Right renal cortex interstitium (tissue), 3 donors: ENCODE results near the gene AGBL1. TPM values are rescaled to one million over a fixed set of nuclear protein-coding genes. Genes with fewer than 3 reads are reported as not detected.

Experiments
- DNase-seq, 3 donors: peaks; one replicate each; pipeline ENCODE4 v3.0.0-alpha.2; 2013; ENCODE audit warnings: low read depth in 3 of 3, low spot score in 2 of 3
- polyA plus RNA-seq, 3 donors: library from polyadenylated mRNA; unstranded; fragments of 120-200 nt; gene quantifications; one replicate each; pipeline ENCODE4 v1.2.1, GENCODE V29; 2013; ENCODE audit not compliant: insufficient read length in 3 of 3

The AGBL1 gene
- polyA plus RNA-seq, 3 donors = 0.08 to 0.10 (median 0.08) TPM

DNA sequence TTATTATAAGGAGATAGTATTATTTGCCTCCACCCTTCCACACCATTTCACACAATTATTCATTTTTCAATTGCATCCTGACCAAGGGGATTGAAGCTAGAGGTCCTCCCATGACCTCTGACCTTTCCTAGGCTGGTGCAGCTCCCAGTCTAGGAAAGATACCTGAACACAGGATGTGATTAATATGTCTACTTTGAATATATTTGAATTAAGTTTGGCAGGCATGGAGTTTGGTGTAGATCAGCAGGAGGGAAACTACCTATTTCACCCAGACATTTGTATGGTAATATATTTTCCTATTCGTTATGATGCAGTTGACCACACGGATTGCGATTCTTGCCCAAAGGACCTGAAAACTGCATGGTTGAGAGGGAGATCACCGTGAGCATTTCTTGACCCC, 596.3 kb downstream of the AGBL1 start:
- DNase-seq = no peak

DNA sequence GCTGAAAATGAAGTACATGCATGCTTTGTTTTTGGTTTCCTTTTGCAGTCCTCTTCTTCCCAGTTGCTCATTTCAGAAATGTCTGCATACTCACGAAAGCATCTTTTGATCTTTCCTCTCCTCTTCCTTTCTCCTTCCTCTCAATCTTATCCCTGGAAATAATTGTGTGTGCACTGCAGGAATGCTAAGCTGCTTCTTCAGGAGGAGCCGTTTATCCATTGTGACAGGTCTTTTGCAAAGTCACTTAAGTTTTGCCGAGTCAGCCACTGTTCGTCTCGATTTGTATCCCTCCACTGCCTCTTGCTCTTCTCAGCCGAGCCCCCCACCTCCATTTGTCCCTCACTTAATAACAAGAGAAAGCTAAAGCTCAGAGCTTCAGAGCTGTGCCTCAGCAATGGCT, 597.6 kb downstream of the AGBL1 start:
- DNase-seq = no peak

DNA sequence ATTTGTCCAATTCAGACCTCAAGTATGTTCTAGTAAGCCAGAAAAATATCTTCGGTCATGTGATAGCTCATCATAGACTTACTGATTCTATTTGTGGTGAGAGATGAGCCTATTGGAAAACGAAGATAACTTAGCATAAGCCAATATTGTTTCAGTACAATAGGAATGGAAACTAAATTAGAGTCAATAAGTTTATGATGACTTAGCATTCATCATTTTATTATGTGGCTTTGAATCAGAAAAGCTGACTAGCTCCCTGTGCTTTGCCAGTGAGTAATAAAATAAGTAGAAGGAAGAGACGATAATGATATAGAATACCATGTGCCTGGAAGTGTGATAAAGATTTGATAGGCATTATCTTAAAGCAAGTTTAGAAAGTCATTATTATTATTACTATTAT, 605.6 kb downstream of the AGBL1 start:
- DNase-seq = no peak

DNA sequence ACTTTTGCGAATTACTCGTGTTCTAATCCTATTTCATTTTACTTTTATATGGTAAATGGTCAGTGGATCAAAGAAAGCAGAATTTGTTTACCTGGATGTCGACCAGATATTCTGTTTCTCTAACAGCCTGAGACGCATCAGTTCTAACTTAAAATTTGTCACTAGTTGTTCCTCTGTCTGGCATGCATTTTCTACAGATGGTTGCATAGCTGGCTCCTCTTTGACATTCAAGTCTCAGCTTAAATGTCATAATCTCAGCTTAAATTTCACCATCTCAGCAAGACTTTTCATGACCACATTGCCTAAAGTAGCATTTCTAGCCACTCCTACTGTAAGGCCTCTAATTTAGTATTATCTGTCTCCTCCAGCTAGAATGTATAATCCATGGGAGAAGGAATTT, 609.3 kb downstream of the AGBL1 start:
- DNase-seq = no peak

DNA sequence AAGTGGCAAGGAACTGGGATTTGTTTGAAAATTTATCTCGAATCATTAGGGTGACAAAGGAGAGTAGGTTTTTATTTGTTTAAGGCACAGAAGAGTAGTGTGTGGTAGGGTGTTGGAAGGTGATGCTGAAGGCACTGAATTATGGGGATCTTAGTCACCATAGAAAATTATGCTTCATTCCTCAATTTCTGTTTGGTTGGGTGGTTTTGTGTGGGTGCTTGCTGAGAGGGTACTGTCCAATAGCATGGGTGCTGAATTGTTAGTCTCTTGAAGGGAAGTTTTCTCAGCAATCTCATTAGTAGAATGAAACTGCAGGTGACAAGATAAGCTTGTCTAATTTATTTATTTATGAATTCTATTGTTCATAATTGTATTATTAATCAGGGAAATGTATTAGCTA, 610.9 kb downstream of the AGBL1 start:
- DNase-seq = peak; percentile 4 to 27 (median 6)

DNA sequence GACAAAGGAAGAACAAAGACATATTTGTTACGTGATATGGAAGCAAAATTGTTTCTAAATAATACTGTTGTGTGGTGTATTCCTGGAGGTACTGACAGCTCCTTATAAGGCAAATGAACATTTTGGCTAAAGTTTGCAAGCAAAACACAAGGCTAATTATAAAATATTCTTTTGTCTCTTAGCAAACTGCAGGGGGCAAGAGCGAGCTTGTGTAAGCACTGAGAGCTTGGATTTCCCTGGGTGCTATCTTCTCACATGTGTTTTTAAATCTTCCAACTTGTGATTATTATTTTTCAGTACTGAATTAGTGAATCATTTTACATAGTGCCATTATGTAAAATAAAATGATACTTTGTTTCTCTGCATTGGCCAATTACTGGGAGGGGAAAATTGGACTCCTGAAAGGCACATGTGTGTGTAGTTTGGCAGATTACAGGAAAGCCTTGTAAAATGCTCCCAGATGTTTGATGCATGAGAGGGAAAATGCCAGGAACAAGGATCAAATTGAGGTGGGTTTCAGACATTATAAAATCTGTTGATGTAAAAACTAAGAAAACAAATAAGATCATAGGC, 611.5 kb downstream of the AGBL1 start:
- no peak for DNase-seq

DNA sequence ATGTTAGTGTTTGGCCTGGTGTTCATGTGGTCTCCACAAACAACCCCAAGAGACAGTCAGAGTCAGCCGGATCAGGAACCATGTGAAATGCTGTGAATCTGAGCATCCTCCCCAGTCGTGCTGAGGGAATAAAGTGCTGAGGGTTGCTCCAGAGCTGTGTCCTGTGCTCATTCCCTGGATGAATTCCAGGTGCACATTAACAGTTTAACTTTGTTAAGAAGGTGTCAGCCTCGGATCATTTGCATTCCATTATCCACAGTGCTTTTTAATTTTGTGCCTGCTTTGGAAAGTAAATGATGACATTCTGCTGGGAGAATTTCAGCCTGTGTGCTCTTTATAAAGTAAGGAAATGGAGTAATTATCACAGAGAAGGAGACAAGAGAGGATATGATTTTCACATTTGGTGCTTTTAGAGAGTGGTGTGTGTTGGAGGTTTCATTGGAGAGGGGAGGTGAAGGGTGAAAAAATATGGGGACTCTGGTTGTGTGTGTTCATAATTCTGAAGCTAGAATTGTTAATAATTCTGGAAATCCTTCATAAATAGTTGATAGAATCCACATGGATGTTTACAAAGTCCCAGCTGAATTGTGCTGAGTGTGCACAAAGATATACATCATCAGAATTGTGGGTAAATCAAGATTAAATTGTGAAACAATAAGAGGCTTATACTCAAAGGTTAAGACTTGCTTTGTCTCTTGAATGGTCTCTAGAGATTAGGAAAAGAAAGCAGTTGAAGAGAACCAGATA, 621.4 kb downstream of the AGBL1 start:
- DNase-seq = no peak

DNA sequence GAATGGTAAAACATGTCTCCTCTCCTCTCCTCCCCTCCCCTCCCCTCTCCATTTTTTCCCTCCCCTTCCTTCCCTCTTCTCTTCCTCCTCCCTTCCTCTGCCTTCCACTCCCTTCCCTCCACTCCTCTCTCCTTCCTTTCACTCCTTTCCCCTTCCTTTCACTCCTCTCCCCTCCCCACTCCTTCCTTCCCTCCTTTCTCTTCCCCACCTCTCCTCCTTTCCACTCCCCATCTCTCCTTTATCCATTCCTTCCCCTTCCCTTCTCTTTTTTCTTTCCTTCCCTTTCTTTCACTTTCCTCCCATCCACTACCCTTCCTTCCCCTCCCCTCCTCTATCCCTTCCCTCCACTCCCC, 621.9 kb downstream of the AGBL1 start:
- DNase-seq = no peak

DNA sequence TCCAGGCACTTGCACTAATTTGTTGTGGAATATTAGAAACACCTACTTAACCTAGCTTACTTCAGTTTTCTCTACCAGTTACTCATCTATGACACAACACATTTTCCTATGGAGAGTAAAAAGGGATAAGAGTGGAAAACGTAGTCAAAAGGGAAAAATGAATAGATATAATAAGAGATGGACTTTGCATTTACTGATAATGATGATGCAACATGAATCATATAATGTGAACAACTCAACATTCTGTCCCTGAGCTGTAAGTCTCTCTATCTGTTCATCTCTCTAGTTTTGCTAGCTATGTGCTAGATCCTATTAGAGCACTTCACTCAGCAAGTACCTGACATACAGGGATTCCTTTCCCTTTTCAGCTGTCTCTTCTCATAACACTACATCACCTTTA, 627.1 kb downstream of the AGBL1 start:
- DNase-seq = no peak

DNA sequence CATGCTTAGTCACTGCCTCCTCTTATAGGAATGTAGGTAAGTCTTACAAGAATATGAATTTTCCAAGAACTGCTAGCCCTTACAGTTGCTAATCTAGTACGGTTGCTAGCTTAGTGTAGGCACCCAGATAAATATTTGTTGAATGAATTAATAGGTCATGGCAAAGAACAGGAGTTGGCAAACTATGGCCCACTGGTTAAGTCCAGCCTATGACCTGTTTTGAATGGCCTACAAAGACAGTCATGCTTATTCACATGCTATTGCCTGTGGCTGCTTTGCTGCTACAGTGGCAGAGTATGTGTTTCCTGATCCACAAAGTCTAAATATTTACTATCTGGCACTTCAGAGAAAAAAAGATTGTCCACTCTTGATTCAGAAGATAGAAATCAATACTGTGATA, 631.8 kb downstream of the AGBL1 start:
- DNase-seq = no peak

DNA sequence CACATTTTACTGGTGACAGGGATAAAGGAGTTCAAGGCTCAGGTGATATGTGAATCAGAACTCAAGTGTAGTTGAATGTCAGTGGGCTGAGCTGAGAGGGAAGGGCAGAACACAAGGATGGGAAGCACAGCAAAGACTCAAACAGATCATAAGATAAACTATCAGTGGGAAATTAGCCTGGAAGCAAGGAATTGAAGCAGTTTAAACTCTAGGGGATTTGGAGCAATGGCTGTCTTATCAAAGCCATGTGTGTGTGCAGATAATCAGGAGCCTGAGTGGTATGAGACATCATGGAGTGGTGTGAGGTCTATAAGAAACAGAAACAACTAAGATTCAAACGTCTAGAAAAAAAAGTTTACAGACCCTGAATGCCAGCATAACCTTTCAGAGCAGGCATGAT, 634.6 kb downstream of the AGBL1 start:
- no peak for DNase-seq

DNA sequence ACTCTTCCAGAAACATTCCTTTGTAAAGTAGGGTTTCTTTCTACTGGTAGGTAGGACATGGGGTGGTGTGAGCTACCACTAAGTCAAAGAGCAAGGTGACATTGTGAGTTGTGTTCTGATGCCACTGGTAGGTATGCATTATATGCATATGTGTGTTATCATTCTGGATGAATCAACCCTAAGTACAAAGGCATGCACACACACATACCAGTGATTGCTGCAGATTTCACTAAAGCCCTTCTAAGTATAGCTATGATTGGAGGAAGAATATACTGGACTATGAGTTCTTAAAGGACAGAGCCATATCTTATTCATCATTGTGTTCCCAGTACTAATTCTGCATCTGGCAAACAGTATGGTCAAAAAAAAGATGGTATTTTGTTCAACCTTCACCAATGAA, 646.0 kb downstream of the AGBL1 start:
- DNase-seq = no peak

DNA sequence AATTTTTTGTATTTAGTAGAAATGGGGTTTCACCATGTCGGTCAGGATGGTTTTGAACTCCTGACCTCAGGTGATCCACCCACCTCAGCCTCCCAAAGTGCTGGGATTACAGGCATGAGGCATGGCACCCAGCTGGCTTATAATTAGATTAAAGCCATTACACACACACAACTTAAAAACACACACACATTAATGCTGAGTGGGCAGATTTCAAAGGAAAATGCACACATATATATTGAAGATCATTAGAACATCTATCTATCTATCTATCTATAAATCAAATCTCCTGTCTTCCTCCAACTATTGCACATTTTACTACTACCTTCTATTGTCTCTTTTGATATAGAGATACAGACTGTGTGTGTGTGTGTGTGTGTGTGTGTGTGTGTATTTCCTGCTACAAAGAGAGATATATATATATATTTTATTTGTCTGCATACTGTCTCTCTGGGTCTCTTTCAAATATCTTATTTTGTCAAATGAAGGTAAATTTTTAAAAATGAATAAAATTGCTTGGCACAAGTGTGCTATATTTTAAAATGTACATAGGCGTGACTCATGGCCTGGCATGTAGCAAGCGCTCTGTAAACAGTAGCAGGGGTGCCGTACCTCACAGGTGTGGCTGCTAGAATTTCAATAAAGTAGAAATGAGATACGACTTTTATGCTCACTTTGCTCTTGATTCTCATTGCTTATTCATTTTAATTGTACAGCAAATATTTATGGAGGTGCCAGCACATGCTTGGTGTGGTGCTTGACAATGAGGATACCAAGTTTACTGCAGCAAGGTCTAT, 655.8 kb downstream of the AGBL1 start:
- no peak for DNase-seq

DNA sequence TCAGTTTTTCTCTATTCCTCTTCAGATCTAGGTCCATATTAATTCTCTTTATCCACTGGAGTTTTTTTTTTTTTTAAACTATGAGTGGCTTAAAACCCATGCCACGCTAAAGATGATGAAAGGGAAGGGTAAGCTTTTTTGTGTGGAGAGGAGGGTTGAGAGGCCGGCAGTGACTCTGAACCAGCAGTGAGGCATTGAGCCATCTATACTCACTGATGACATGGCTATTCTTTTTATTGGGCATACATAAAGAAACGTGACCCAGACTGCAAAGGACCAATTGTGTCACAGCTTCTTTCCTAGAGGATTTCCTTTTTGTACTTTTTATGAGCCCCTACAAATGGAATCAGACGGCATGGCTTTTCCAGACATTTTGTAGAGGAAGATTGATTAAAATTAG, 662.2 kb downstream of the AGBL1 start:
- no peak for DNase-seq

DNA sequence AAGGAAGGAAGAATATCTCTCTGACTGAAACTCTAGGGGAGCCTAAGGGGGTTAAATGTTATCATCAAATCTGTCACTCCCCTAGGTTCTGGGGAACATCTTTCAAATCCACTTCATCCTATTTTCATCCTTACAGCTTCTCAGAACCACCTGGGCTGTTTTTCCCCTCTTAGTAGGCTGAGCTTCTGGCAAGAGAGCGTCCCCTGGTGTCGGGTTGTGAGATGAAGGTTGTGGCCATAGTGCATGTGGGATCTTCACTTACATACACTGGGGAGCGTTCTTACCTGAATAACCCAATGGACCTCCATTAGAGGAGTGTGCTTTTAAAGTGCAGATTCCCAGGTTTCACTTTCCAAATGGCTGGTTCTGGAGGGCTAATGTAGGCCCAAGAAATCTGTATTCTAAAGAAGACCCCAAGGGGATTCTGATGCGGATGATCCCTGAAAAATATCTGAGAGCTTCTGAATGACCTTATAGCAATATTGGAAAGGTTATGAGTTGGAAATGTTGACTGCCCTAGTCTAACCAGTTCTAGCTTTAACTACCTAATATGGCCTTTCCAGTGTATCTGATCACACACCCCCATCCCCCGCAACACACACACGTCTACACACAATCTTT, 663.7 kb downstream of the AGBL1 start:
- DNase-seq = no peak

DNA sequence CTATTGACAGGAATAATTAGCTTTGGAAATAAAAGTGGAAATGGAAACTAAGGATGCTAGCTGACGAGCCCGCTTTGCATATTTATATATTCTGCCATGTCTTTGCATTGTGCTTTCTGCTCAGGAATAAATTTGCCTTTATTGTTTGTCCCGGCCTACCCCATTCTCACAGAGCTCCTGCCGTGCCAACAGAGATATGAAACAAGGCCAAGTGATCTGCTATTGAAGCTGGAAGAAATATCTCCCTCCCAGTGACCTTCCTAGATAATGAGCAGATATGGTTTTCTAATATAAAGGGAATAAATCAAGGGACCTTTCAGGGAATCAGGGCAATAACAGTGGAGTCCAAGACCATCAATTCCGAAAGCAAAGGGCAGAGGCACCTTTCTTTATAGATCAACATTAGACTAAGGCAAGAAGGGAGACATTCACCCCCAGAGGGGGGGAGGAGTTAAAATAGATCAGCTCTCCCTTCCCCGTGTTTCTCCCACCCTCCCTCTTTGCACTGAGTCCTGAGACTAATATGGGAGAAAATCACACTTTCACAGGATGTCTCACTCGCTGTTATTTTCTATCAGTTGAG, 664.6 kb downstream of the AGBL1 start:
- no peak for DNase-seq

DNA sequence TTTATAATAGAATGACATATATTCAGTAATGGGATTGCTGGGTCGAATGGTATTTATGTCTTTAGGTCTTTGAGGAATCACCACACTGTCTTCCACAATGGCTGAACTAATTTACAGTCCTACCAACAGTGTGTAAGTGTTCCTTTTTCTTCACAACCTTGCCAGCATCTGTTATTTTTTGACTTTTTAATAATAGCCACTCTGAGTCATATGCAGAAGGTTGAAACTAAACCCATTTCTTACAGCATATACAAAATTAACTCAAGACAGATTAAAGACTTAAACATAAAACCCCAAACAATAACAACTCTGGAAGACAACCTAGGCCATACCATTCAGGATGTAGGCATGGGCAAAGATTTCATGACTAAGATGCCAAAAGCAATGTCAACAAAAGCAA, 671.4 kb downstream of the AGBL1 start:
- no peak for DNase-seq

DNA sequence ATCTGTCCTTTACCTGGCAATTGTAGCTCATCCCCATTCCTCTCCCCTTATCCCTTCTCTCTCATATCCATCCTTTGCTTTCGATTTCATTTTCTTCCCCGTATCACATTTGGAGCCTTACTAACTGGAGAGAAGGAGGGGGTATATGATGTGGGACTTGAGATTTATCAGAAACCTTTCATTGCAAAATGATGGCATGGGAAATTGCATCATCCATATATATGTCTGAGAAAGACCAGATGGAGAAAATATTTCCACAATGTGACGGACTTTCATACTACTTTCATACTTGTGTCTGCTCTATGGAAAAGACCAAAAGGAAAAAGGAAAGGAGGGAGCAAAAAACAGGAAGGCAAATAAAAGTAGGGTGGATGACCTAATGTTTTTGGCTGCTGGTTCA, 675.2 kb downstream of the AGBL1 start:
- DNase-seq = no peak

DNA sequence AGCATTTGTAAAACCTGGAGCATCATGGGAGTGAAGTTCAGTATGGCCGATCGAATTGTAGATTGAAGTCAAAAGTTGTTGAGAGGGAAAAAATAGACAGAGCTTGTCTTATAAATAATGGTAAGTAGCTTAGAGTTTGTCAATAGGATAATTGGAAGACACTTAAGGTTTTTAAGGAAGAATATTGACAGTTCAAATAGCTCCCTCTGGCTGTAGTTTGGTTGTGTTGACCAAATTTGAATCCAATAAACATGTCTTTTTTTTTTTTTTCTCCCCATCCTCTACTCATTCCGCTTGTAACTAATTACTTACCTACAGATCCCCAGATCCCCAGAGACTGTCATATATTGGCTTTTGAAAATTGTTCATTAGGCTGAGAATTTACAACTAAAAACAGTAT, 677.0 kb downstream of the AGBL1 start:
- DNase-seq = no peak

DNA sequence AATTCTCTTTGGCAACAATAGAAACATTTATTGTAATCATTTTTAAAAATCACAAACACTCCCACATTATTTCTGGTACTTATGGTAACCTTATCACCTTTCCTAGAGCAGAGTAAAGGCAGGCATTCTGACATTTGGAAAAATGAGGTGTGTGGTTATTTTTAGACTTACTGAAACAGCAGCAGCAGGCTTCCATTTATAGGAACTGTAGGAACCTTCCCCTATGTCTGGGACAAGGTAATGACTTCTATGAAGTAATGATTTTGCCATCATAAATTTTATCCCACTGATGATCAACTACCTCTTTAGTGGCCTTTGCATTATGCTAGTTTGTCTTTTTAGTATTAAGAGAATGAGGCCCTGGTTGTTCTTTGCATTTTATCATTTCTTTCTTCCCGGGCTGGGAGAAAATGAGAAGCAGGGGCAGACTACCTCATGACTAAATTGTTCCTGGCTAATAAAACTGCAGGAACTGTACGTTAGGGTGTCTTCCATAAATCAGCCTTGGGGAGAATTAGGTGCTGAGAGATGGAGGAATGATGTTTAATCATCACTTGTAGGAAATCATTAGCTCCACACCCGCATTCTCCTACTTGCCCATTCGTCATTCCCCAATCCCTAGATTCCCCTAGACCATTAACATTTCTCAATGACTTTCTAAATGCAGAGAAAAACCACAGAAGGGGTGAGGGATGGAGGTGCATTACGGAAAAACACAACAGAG, 680.3 kb downstream of the AGBL1 start:
- DNase-seq = no peak

DNA sequence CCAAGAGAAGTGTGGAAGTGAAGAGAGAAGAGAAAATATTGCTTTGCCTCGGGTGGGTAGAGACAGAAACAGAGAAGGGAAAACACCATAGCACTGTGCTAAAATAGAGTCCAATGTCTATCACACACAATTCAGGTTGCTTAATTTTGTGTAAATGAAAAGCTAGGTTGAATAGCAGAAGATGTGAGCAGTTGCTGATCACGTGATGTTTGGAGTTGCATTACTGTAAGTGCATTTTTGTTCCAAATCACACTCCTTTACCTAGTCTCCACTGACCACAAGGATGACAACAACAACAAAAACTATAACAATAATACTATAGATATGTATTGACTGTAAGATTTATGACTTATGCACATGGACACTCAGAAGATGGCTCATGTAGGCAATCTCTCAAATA, 683.2 kb downstream of the AGBL1 start:
- DNase-seq = no peak
